ENCODE data around the gene ZNF740.

ZNF740 gene

DNA sequence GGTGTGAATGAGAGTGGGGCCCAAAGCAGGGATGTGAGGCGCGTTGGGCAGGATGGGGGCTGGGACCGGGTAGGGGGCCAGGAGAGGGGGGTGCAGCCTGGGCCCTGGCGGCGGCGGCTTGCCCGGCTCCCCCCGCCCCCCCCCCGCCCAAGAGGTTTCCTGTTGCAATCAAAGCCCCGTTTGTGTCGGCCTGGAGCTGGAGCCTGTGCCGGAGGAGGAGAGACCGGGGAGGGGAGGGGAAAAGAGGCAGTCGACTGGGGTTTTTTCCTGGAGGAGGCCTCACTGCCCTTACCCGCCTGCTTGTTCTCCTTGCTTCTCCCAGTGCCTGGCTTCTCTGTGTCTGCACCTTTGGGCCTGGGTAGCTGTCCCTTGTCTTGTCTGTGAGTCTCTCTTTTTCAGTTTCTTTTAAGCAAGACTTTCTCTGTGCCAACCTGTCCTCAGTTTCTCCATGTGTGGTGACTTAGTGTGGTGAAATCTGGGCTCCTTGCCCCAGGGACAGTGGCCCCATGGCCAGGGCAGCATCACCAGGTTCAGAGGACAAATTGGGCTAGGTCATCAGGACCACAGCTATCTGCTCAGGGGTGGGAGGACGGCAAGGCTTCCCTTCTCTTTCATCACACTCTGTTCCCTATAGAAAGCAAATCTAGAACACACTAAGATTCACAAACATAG lies 43.0 kb downstream of the ZNF740 start:
- no peak for DNase-seq (ENCODE audit: low read depth, low spot score)
- TF ChIP-seq, protein P1, sequence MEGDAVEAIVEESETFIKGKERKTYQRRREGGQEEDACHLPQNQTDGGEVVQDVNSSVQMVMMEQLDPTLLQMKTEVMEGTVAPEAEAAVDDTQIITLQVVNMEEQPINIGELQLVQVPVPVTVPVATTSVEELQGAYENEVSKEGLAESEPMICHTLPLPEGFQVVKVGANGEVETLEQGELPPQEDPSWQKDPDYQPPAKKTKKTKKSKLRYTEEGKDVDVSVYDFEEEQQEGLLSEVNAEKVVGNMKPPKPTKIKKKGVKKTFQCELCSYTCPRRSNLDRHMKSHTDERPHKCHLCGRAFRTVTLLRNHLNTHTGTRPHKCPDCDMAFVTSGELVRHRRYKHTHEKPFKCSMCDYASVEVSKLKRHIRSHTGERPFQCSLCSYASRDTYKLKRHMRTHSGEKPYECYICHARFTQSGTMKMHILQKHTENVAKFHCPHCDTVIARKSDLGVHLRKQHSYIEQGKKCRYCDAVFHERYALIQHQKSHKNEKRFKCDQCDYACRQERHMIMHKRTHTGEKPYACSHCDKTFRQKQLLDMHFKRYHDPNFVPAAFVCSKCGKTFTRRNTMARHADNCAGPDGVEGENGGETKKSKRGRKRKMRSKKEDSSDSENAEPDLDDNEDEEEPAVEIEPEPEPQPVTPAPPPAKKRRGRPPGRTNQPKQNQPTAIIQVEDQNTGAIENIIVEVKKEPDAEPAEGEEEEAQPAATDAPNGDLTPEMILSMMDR (IDR thresholded peaks at IDR 0.05; ENCODE audit: insufficient read depth, low read length, missing control alignments), result no peak
- CTCF ChIA-PET, result interaction anchor here (0.8 to 1.4 kb wide), 10 partner anchors 10 to 158 kb away, joined by 3 to 6 read pairs (median 3); partner anchors contain the start of gene AAAS
- no peak overlapping the region; the same call in 1 of the 2 replicates for H3K4me3 ChIP-seq (ENCODE audit: low read depth, low read length)
- POLR2A ChIA-PET, result no interaction called here

DNA sequence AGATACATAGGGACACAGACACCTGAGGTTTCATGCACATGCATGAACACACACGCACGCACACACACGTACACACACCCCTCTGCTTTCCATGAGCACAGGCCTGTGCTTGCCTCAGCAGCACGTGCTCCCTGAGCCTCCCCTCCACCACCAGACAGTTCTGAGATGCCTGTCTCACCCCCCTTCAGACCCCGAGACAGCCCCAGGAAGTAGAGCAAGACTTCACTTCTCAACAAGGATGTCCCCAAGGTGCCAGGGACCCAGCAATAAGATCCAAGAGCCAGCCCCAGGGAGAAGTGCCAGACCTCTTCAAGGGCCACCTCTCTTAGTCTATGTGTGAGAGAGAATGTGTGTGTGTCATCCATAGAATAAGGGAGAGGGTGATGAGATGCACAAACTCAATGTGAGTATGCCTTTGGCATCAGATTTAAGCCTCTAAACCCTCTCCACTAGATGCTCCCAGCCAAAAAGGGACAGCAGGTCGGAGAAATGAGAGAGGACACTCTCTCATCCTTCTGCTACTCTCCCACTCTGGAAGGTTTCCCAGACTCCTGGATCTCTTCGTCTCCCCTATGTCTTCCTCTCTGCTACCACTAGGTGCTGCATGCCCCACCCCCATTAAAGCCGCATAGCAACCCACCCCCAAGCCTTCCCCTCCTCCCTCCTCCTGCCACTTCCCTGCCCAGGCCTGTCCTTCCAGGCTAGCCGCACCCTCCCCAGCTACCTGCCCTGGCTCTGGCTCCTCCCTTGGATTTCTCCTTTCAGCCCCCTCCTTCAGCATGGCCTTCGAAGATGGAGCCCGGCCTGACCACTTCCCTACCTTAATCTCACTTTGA lies 43.8 kb downstream of the ZNF740 start:
- ChIA-PET CTCF (interaction anchor here (0.8 to 2.2 kb wide), 11 partner anchors 9 to 99 kb away, joined by 3 to 15 read pairs (median 3); no protein-coding TSS in a partner anchor), POLR2A (no interaction called here)
- no peak for DNase-seq (ENCODE audit: low read depth, low spot score)
- TF ChIP-seq, protein P1 (IDR thresholded peaks at IDR 0.05; ENCODE audit: insufficient read depth, low read length, missing control alignments), result peak; percentile 22
- H3K4me3 ChIP-seq (ENCODE audit: low read depth, low read length), result no peak overlapping the region

DNA sequence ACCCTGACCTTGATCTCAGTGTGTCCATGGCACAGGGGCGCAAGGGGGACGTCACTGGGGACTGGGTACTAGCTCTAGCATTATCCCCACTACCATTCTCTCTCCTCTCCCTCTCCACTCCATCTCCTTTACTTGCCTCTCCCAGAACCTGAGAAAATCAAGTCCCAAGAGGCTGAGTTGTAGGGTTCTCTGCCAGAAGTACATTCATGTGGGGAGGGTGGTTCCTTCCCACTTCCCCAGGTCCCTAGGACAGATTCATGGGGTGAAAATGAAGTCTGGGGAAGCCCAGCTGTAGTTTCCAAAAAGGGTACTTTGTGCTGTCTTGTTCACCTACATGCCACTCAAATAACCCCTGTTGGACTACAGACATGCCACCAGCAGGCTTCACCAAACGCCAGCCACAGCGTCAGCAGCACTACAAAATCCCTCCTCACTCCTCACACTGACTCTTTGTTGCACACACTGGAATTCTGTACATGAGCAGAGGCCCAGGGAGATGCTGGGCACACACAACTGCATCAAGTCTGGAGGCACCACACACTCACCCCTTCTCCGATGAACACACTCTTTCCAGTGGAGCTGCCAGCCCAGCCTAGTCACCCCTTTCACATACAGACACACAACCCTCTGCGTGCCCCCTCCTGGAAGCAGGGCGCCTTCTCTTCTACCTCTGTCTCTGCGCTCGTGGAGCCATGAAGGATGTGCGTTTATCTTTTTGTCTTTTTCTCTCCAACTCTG lies 44.5 kb downstream of the ZNF740 start:
- no peak for DNase-seq (ENCODE audit: low read depth, low spot score)
- ChIA-PET POLR2A (no interaction called here), CTCF (interaction anchor here (1.0 to 2.2 kb wide), 4 partner anchors 11 to 52 kb away, joined by 3 to 15 read pairs (median 3); no protein-coding TSS in a partner anchor)
- TF ChIP-seq, protein P1 (IDR thresholded peaks at IDR 0.05; ENCODE audit: insufficient read depth, low read length, missing control alignments), result no peak
- H3K4me3 ChIP-seq (ENCODE audit: low read depth, low read length), result no peak overlapping the region

DNA sequence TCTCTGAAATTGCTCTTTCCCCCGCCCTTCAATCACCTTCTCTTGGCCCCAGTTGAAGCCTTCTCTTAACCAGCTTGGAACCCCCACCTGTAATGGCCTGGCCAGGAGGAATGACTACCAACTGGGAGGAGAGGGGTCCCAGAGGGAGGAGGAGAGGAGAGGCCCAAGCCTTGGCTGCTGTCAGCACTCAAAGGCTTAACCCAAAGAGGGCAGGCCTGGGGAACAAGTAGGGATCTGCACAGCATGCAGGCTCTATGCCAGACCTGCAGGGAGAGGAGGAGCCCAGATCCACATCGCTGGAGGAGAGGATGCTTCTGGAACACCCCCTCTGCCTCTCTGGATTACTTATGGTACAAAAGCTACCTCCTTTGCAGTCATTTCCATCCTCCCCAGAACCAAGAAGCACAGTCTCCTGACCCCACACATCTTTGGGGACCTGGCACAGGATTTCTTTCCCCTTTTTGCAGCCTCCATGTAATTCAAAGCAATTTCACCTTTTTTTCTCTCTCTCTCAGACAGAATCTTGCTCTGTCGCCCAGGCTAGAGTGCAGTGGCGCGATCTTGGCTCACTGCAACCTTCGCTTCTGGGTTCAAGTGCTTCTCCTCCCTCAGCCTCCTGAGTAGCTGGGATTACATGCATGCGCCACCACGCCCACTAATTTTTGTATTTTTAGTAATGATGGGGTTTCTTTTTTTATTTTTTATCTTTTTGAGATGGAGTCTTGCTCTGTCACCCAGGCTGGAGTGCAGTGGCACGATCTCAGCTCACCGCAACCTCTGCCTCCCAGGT lies 45.3 kb downstream of the ZNF740 start:
- TF ChIP-seq, protein P1 (IDR thresholded peaks at IDR 0.05; ENCODE audit: insufficient read depth, low read length, missing control alignments), result no peak
- ChIA-PET POLR2A (interaction anchor here (0.6 kb wide), 1 partner anchor 65 kb away, joined by 3 read pairs; no protein-coding TSS in a partner anchor), CTCF (interaction anchor here (1.0 to 2.2 kb wide), 3 partner anchors 10 to 51 kb away, joined by 3 to 15 read pairs (median 3); no protein-coding TSS in a partner anchor)
- DNase-seq (ENCODE audit: low read depth, low spot score), result no peak
- H3K4me3 ChIP-seq (ENCODE audit: low read depth, low read length), result no peak overlapping the region

DNA sequence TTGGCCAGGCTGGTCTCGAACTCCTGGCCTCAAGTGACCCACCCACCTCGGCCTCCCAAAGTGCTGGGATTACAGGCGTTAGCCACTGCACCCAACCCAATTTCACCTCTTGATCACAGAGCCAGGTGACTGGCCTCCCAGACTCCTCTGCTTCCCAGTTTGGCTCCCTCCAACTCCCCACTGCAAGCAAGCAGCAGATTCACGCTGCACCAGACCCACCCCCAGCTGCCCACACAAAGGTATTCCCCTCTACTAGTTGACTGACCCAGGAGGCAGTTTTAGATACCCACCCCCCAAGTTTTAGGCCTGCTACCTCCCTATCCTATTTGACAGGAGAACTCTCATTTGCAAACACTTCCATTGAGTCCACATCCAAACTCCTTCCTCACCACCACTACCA lies 46.3 kb downstream of the ZNF740 start:
- no peak overlapping the region for H3K4me3 ChIP-seq (ENCODE audit: low read depth, low read length)
- ChIA-PET POLR2A (no interaction called here), CTCF (no interaction called here)
- DNase-seq (ENCODE audit: low read depth, low spot score), result no peak
- TF ChIP-seq, protein P1 (IDR thresholded peaks at IDR 0.05; ENCODE audit: insufficient read depth, low read length, missing control alignments), result no peak
